ENCODE results near the gene DENND1C.

DENND1C gene, protein sequence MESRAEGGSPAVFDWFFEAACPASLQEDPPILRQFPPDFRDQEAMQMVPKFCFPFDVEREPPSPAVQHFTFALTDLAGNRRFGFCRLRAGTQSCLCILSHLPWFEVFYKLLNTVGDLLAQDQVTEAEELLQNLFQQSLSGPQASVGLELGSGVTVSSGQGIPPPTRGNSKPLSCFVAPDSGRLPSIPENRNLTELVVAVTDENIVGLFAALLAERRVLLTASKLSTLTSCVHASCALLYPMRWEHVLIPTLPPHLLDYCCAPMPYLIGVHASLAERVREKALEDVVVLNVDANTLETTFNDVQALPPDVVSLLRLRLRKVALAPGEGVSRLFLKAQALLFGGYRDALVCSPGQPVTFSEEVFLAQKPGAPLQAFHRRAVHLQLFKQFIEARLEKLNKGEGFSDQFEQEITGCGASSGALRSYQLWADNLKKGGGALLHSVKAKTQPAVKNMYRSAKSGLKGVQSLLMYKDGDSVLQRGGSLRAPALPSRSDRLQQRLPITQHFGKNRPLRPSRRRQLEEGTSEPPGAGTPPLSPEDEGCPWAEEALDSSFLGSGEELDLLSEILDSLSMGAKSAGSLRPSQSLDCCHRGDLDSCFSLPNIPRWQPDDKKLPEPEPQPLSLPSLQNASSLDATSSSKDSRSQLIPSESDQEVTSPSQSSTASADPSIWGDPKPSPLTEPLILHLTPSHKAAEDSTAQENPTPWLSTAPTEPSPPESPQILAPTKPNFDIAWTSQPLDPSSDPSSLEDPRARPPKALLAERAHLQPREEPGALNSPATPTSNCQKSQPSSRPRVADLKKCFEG

DNA sequence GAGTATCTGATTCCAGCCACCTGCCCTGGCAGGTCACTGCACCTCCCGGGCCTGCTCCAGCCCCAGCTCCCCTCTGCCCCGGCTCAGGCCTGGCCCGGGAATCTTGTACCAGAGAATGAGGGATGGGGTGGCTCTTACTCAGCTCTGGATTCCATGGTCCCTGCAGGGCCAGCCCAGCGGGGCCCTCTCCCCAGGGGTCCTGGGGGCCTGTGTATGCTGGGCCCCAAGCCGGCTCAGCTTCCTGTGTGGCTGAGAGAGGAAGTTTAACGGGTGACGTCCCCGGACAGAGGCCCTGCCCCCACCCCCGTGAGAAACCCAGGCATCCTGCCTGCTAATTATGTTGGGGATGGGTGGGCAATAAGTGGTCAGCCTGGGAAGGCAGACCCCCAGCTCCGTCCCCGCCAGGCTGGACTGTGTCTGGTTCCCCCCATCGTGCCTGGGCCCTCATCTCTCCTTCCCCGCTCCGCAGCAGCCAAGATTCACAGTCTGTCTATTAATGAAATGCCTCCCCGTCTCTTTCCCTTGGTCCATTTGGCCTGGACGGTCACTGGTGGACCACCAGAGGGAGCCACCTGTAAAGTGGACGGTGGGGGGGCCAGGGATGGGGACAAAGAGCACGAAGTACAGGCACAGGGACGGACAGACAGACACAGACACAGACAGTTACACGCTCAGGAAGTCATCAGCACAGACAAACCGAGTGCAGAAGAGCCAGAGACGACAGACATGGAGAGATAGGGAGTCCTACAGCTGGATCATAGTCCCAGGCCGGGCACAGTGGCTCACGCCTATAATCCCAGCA lies at the start of gene DENND1C:
Gene DENND1C, minus strand, starts transcription at position 247 of the 802 bp plus-strand sequence. Its CDS starts 92 bp downstream, at position 155.
- DNase-seq = no peak

DNA sequence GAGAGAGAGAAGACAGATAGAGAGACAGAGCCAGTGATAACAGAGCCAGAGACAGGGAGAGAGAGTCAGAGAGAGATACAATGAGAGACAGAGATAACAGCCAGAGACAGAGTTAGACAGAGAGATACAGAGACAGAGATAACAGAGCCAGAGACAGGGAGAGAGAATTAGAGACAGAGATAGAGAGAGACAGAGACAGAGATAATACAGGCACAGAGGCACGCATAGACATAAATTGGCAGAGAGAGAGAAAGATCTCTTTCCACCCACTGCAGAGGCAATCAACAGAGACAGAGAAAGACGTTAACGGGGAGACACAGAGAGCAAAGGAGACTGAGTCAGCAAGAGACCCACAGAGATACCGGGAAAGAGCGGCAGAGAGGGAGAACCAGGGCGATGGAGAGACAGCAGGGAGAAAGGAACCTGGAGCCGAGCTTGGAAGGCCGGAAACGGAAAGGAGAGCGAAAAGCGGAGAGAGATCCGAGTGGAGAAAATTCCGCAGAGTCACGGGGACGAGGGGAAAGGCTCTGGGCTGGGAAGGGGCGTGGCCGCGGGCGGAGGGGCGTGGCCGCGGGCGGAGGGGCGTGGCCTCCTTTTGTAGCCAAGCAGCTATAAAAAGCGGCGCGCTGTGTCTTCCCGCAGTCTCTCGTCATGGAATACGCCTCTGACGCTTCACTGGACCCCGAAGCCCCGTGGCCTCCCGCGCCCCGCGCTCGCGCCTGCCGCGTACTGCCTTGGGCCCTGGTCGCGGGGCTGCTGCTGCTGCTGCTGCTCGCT lies 49.0 kb upstream of the DENND1C start, which contains the start of gene TNFSF9:
Gene TNFSF9, plus strand, starts transcription at position 641 of the 777 bp plus-strand sequence. Its CDS starts 11 bp downstream, at position 652.
- DNase-seq = no peak

DNA sequence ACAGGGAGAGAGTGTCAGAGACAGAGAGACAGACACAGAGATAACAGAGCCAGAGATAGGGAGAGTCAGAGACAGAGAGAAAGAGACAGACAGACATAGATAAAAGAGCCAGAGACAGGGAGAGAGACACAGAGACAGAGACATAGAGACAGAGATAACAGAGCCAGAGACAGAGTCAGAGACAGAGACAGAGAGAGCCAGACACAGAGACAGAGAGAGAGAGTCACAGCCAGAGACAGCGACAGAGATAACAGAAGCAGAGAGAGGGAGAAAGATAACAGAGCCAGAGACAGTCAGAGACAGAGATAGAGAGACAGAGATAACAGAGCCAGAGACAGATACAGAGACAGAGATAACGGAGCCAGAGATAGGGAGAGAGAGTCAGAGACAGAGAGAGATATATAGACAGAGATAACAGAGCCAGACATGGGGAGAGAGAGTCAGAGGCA lies 48.4 kb upstream of the DENND1C start:
- no peak for DNase-seq

DNA sequence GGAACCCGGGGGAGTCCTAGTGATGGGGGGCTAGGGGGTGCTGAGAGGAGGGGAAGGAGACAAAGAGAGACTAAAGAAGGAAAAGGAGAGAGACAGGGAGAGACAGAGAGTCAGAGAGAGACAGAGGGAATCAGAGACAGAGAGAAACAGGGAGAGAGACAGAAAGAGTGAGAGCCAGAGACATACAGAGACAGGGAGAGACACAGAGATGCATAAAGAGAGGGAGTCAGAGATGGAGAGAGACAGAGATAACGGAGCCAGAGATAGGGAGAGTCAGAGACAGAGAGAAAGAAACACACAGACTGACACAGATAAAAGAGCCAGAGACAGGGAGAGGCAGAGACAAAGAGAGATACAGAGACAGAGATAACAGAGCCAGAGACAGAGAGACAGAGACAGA lies 47.8 kb upstream of the DENND1C start:
- no peak for DNase-seq

DNA sequence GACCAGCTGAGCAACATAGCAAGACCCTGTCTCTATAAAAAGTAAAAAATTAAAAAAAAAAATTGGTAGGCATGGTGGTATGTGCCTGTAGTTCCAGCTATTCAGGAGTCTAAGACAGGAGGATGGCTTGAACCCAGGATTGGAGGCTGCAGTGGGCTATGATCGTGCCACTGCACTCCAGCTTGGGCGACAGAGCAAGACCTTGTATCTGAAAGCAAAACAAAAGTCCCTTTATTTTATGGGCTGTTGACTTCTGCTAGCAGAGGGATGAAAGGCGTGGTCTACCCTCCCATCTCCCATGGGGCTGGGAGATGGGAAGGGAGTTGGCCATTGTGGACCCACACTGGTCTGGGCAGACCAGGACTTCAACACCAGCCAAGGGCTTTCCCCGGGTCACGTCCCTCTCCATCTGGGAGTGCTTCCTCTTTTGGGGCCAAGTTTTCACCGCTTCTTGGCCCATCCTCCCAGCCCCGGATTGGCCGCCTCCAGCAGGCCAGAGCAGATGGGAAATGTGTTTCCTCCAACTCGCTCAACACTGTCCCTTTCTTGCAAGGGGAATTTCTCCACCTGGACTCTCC lies 47.0 kb upstream of the DENND1C start:
- no peak for DNase-seq

DNA sequence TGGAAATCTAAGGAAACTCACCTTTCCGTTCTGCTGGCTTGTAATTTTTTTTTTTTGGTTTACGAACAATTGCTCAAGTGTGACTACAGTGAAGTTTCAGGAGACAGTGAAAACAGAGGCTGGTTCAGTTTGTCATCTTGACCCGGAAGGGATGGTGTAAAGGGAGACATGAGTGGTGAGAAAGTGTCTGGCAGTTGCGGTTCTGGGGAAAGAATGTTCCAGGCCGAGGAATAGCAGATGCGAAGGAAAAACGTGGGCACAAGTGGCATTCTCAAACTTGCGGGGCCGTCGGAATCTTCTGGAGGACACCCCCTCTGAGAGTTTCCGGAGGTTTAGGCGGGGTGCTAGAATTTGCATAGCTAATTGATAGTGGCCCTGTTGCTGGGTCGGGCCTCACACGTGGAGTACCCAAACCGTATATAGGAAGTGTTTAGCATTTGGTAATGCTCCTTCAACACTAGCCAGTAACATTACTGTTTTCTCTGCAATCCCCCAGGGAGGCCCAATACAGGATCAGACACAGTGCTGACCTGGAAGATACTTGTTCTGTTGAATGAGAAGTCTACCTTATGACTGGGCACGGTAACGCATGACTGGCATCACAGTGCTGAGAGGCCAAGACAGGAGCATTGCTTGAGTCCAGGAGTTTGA lies 46.4 kb upstream of the DENND1C start:
- DNase-seq = no peak

DNA sequence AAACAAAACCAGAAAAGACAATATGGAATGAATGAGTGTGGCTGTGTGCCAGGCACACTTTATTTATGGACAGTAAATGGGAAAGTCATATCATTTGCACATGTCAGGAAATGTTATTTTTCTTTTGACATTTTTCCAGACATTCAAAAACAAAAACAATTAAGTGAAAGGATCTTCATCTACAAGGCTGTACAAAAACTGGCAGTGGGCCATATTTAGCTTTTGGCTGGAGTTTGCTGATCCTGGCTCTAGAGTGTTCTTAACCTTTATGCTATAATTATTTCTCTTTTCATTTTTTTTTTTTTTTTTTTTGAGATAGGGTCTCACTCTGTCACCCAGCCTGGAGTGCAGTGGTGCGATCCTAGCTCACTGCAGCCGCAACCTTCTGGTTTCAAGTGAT lies 42.7 kb upstream of the DENND1C start:
- no peak for DNase-seq

DNA sequence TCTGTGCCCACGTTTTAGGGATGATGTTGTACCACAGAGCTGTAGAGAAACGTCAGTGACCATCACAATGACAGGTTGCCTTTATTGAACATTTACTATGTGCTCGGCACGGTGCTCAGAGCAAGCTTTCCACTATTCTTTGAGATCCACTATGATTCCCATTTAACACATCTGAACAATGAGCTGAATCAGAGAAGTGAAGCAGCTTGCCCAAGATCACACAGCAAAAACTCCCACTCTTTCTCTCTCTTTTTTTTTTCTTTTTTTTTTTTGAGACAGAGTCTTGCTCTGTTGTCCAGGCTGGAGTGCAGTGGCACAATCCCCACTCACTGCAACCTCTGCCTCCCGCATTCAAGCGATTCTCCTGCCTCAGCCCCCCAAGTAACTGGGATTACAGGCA lies 41.1 kb upstream of the DENND1C start:
- no peak for DNase-seq

DNA sequence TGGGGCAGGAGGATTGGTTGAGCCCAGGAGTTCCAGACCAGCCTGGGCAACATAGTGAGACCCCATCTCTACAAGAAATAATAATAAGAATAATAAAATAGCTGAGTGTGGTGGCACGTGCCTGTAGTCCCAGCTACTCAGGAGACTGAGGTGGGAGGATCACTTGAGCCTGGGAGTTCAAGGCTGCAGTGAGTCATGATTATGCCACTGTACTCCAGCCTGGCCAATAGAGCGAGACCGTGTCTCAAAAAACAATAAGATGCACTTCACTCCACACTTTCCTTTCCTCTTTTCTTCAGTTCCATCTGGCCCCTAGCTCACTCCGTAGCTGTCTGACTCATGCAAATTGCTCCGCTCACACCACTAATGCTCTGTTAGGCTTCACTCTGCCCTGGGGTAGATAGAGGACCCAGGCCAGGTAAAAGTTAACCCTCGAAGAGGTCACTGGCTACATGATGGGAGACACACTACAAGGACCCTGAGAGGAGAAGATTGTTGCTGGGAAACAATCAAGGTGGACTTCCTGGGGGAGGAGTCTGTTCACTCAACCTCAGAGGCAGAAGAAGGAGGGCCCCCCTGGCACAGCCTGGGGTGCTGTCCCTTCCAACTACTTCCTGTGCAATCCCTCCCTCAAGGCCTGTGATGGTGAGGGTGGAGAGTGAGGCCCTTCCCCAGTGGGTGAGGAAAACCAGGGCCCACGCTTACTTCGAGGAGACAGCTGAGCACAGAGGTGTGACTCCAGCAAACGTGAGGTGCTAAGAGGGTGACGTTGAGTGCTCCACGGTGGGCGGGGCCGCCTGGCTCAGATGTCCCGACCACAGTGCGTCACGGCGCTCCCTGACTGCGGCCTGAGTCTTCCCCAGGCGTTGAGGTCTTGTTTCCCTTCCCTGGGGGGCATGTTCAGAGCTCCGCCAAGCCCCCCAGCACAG lies 40.4 kb upstream of the DENND1C start:
- DNase-seq = no peak

DNA sequence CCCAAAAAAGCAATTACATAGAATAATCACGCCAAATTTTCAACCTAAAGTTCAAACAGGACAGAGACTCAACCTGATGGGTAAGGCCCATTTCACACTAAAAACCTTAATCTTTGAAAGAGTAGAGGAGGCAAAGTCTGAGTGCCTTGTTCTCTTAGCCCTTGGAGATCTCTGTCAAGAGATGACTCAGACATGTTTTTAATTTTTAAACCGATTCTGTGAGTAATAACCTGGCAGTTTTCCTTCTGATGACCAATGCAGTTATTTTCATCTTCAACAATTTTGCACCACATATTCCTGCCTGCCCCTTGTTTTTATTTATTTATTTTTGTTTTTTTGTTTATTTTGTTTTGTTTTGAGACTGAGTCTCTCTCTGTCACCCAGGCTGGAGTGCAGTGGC lies 37.7 kb upstream of the DENND1C start:
- DNase-seq = no peak

DNA sequence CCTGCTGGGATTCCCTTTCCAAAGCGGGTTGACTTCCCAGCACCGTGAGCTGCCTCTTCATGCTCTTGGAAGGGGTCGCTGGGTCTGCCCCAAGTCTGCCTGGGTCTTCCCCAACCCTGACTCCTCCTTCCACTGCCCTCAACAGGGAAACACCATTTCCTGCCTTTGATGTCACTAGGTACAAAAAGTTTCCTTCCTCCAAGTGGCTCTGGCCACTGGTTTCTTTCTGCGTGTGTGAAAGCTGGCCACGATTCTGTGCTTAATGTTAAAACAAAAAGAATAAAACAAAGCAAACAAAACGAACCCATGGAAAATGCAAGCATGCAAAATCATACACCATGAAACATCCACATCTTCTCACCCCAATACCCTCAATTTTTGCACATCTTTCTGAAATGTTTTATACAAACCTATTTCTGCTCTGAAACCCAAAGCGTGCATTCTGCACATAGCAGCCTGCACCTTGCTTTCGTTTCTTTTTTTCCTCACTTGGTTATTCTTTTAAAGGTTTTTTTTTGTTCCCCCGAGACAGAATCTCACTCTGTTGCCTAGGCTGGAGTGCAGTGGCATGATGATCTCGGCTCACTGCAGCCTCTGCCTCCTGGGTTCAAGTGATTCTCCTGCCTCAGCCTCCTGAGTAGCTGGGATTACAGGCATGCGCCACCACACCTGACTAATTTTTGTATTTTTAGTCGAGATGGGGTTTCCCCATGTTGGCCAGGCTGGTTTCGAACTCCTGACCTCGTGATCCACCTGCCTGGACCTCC lies 36.7 kb upstream of the DENND1C start:
- DNase-seq = no peak

DNA sequence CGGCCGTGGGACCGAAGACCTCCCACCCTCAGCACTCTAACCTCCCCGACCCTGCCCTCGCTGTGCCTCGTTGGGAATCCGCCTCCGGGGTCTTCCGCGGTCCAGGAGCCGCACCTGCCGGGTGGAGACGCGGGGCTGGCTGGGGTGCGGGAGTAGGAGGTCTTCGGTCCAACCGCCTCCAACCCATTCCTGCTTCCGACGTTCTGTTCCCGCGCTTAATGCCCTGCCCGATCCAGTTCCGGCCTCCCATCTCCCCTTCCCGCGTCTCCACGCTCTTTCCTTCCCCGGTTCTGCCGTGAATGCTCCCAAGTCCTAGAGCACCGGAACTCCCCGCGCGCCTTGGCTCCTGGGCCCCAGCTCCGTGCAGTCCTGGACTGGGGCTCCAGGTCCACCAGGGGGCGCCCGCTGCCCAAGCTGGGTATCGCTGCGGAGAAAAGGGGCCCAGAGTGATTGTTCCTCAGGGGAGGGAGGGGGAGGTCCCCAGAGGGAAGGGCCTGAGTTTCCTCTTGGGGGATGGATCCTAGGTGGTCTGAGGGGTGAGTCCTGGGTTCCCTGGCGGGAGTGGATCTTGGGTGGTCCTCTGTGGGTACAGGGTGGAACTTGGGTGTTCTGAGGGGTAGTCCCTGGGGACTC lies 35.2 kb upstream of the DENND1C start:
- no peak for DNase-seq

DNA sequence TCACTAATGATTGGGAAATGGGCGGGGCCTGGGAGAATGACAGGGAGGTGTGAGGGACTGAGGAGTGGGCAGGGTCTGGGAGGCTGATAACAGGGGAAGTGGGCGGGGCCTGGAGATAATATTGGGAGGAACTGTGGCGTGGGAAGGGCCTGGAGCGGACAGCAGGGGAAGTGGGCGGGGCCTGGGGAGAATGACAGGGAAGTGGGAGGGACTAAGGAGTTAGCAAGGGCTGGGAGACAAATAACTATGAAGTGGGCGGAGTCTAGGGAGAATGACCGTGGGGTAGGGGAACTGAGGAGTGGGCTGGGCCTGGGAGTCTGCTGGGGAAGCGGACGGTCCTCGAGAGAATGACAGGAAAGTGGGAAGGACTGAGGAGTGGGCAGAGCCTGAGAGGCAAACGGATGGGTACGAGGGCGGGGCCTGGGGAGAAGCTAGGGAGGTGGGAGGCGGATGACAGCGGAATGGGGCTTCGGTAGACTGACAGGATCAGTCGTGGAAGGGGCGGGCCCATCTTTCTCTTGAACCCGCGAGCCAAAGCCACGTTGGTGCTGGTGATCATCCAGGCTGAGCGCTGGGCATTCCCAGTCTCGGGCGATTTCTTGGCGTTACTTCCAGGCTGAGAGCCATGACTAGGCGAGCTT lies 34.6 kb upstream of the DENND1C start:
- no peak for DNase-seq

DNA sequence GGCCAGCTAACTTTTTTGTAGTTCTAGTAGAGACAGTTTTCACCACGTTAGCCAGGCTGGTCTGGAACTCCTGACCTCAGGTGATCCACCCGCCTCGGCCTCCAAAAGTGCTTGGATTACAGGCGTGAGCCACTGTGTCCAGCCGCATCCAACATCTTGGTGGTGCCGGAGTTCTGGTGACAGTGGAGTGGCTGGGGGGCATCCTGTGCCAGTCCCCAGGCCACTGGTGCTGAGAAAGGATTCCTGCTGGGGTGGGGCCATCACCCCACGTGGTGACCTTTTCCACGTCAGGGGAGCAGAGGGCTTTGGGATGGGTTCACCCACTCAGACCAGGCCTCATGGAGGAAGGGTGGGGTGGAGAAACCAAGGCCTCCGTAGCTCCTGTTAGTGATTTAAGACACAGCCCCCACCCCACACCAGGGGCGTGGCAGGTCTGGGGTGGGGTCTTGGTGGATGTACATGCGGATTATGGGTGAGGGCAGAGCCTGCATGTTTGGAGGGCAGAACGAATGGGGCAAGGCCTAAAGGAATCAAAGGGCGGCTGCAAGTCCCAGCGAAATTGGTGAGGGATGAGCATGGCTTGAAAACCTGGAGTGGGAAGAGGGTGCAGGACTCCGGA lies 33.4 kb upstream of the DENND1C start:
- DNase-seq = no peak

DNA sequence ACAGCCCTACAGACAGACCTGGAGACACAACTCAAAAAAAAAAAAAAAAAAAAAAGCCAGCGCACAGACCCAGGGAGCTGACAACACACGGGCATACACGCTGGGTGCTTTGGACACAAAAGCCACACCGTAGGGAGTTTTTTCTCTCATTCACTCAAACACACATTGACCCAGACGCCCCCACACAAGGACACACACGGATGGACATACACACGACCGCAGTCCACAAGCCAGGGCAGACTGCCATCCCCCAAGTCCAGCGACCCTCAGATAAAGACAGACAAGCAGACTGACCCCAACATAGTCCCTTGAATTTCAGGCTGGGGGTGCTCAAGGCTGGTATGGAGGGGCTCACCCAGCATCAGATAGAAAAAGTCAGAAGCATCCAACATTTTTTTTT lies 32.5 kb upstream of the DENND1C start:
- no peak for DNase-seq

DNA sequence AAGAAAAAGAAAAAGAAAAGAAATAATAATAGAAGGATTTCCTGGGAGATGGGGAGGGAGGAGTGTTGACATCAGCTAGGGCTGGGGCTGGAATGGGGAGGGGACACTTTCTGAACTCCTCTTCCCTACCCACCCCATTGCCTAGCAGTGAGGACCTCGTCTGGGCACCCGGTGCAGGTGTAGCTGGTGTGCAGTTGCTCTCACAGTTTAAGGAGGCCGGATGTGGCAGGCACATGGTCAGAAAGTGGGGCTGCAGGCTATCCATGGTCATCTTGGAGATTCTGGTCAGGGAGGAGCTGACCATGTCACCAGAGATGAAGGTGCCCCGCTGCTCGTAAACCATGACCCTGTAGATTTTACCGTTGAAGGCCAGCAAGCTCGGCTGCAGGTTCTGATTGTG lies 29.0 kb upstream of the DENND1C start:
- DNase-seq = no peak

DNA sequence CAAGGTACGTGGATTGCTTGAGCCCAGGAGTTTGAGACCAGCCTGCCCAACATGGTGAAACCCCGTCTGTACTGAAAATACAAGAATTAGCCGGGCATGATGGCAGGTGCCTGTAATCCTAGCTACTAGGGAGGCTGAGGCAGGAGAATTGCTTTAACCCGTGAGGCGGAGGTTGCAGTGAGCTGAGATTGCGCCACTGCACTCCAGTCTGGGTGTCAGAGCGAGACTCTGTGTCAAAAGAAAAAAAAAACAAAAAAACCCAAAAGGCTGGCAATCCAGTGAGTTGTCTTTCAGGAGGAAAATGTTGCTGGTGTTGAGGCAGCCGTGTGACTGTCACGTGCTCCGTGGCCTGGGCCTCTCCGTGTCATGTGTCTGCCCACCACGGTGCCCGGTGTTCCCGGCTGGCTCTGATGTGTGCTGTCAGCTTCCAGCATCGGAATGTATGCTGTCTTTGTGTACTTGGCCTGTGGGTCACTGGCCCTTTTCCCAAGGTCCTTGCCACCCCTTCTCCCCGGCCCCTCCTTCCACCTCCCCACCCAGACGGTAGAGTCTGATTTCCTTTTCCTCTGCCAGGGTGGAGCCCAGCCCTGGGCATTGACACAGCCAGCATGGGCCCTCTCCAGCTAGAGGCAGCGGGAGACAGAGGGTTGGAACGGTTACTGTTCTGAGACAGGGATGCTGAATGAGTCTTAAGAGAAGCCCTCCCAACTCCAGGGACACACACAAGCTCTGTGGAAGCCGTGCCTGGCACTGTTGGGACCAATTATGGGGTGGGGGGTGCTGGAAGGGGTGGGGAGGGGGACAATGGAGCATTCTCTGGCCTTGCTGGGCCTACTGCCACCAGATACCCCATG lies 27.8 kb upstream of the DENND1C start:
- no peak for DNase-seq

Data from NCI-H187 treated with DMSO at 0.1 percent for 48 hours (cell line).